ENCODE data around the gene HES5.

GRCh38 chr1:2557482-2558400 is 27.7 kb upstream of the HES5 start:
- TF ChIP-seq CTCF (IDR thresholded peaks at IDR 0.05; ENCODE audit: low read depth, low read length): no peak
- no peak for TF ChIP-seq EZH2phosphoT487 (IDR thresholded peaks at IDR 0.05; ENCODE audit: low read depth)
